SK-N-SH (cell line): ENCODE measurements around the gene CDH4. TPM values are rescaled to one million over a fixed set of nuclear protein-coding genes. Genes with fewer than 3 reads are reported as not detected.

ENCODE experiments used
- CTCF ChIA-PET: fragments of 300-600, 350-600 bp; formaldehyde crosslinking; extraction: SDS; loops from one replicate; lab custom pipeline; 2021; lab: Yijun Ruan, JAX
- POLR2A ChIA-PET: fragments of 350-600 bp; sonication (Branson Sonifier 250); formaldehyde crosslinking; extraction: SDS; loops from one replicate; lab custom pipeline; 2020; ENCODE audit warnings: antibody characterized with exemption, inconsistent platforms; lab: Yijun Ruan, JAX
- DNase-seq: peaks from one replicate; pipeline ENCODE4 v3.0.0; 2012
- H2AFZ ChIP-seq: fragments of 200-600 bp; sonication (generic); 2 replicates; pipeline ENCODE4 v1.8.1; 2016; ENCODE audit warnings: antibody characterized with exemption, mild to moderate bottlenecking, low read depth
- H3F3A ChIP-seq: fragments of 200-600 bp; sonication (generic); replicated peaks from 2 replicates; pipeline ENCODE3; 2016; ENCODE audit warnings: antibody characterized with exemption, mild to moderate bottlenecking; ENCODE audit not compliant: insufficient read depth
- H3K27ac ChIP-seq, 2 experiments: fragments of 200-500 bp in 1 of 2; fragments of 200-600 bp in 1 of 2; sonication (Bioruptor generic) in 1 of 2; sonication (generic), shearing (Covaris generic) in 1 of 2; 2 replicates each; pipeline versions ENCODE4 v1.5.1 to v1.6.1; 2014 to 2016; ENCODE audit warnings: low read depth in 2 of 2, inconsistent platforms in 1 of 2, low read length in 1 of 2, mild to moderate bottlenecking in 1 of 2, mixed read lengths in 1 of 2
- H3K27me3 ChIP-seq: fragments of 200-600 bp; sonication (generic), shearing (Covaris generic); 2 replicates; pipeline ENCODE4 v1.6.1; 2016; ENCODE audit warnings: mixed run types; ENCODE audit not compliant: insufficient read depth
- H3K36me3 ChIP-seq, 2 experiments: fragments of 200-500 bp in 1 of 2; fragments of 200-600 bp in 1 of 2; sonication (Bioruptor generic) in 1 of 2; sonication (generic) in 1 of 2; replicated peaks in 1 of 2; 2 replicates each; pipeline versions ENCODE3 to v1.5.1; 2014 to 2016; ENCODE audit warnings: low read length in 1 of 2, mild to moderate bottlenecking in 1 of 2; ENCODE audit not compliant: insufficient read depth in 2 of 2, control insufficient read depth in 1 of 2
- H3K4me1 ChIP-seq, 2 experiments: fragments of 200-500 bp in 1 of 2; fragments of 200-600 bp in 1 of 2; sonication (Bioruptor generic) in 1 of 2; sonication (generic), shearing (Covaris generic) in 1 of 2; 2 replicates each; pipeline versions ENCODE4 v1.5.1 to v1.6.1; 2014 to 2016; ENCODE audit warnings: low read depth in 1 of 2, low read length in 1 of 2, mixed run types in 1 of 2; ENCODE audit not compliant: insufficient read depth in 2 of 2, control insufficient read depth in 1 of 2
- H3K4me2 ChIP-seq: fragments of 200-600 bp; sonication (generic), shearing (Covaris generic); 2 replicates; pipeline ENCODE4 v1.6.1; 2017; ENCODE audit warnings: mixed run types
- H3K4me3 ChIP-seq, 2 experiments: fragments of 200-500 bp in 1 of 2; fragments of 200-600 bp in 1 of 2; sonication (Bioruptor generic) in 1 of 2; sonication (generic), shearing (Covaris generic) in 1 of 2; 2 replicates each; pipeline versions ENCODE4 v1.5.1 to v1.8.1; 2014 to 2016; ENCODE audit warnings: low read depth in 2 of 2, inconsistent platforms in 1 of 2, low read length in 1 of 2, mild to moderate bottlenecking in 1 of 2, mixed read lengths in 1 of 2, moderate library complexity in 1 of 2
- H3K79me2 ChIP-seq: fragments of 200-600 bp; sonication (generic); 2 replicates; pipeline ENCODE4 v1.8.1; 2017; ENCODE audit warnings: mild to moderate bottlenecking; ENCODE audit not compliant: insufficient read depth
- H3K9ac ChIP-seq: fragments of 200-600 bp; sonication (generic); 2 replicates; pipeline ENCODE4 v1.6.1; 2017; ENCODE audit warnings: mixed run types
- H3K9me2 ChIP-seq: fragments of 200-600 bp; sonication (generic); 2 replicates; pipeline ENCODE4 v1.6.1; 2017; ENCODE audit warnings: mixed run types
- H3K9me3 ChIP-seq: fragments of 200-600 bp; sonication (generic); 2 replicates; pipeline ENCODE4 v1.6.1; 2017; ENCODE audit warnings: mixed run types, mild to moderate bottlenecking, moderate library complexity
- H4K20me1 ChIP-seq: fragments of 200-600 bp; sonication (generic); 2 replicates; pipeline ENCODE4 v1.6.1; 2017; ENCODE audit warnings: mild to moderate bottlenecking, mixed run types; ENCODE audit not compliant: insufficient read depth
- ELF1 ChIP-seq: IDR thresholded peaks from 2 replicates; pipeline ENCODE4 v1.4.0; 2012
- EZH2phosphoT487 ChIP-seq: fragments of 200-600 bp; sonication (generic); IDR thresholded peaks from 2 replicates; pipeline ENCODE4 v1.6.1; 2017; ENCODE audit warnings: low read depth, mixed run types, mild to moderate bottlenecking, antibody characterized with exemption, moderate library complexity, borderline replicate concordance
- FOSL2 ChIP-seq: IDR thresholded peaks from 2 replicates; pipeline ENCODE4 v1.4.0; 2012; ENCODE audit warnings: low read depth, mild to moderate bottlenecking, moderate library complexity, borderline replicate concordance
- FOXJ3 ChIP-seq: sonication (generic); formaldehyde crosslinking; IDR thresholded peaks from 2 replicates; pipeline ENCODE4 v1.5.1; 2020; ENCODE audit warnings: mild to moderate bottlenecking, missing genetic modification reagents
- FOXM1 ChIP-seq: IDR thresholded peaks from 2 replicates; pipeline ENCODE4 v1.4.0; 2012; ENCODE audit warnings: low read depth, mild to moderate bottlenecking
- GABPA ChIP-seq: IDR thresholded peaks from 2 replicates; pipeline ENCODE4 v1.4.0; 2012; ENCODE audit warnings: low read depth, mild to moderate bottlenecking
- GATA2 ChIP-seq: sonication (generic); formaldehyde crosslinking; IDR thresholded peaks from 2 replicates; pipeline ENCODE4 v1.5.0; 2020; ENCODE audit warnings: mild to moderate bottlenecking, missing genetic modification reagents
- JUND ChIP-seq: IDR thresholded peaks from 2 replicates; pipeline ENCODE4 v1.4.0; 2012
- MXI1 ChIP-seq: IDR thresholded peaks from 2 replicates; pipeline ENCODE4 v1.6.1; 2012; ENCODE audit warnings: mild to moderate bottlenecking, low read depth, low read length, improper control_type of control experiment
- NRF1 ChIP-seq: IDR thresholded peaks from 2 replicates; pipeline ENCODE4 v1.6.1; 2012; ENCODE audit warnings: low read depth, mild to moderate bottlenecking, low read length
- RAD21 ChIP-seq: IDR thresholded peaks from 2 replicates; pipeline ENCODE4 v1.6.1; 2012; ENCODE audit warnings: mild to moderate bottlenecking, low read length
- RFX5 ChIP-seq: IDR thresholded peaks from 2 replicates; pipeline ENCODE4 v1.6.1; 2012; ENCODE audit warnings: mild to moderate bottlenecking, improper control_type of control experiment, low read length
- TAF1 ChIP-seq: IDR thresholded peaks from 2 replicates; pipeline ENCODE4 v1.6.1; 2012; ENCODE audit warnings: low read depth, mild to moderate bottlenecking, low read length, moderate library complexity, borderline replicate concordance
- TCF12 ChIP-seq: IDR thresholded peaks from 2 replicates; pipeline ENCODE4 v1.4.0; 2012
- YY1 ChIP-seq: IDR thresholded peaks from 2 replicates; pipeline ENCODE4 v1.4.0; 2012; ENCODE audit warnings: low read depth, mild to moderate bottlenecking
- ZBTB33 ChIP-seq: IDR thresholded peaks from 2 replicates; pipeline ENCODE4 v1.4.0; 2012; ENCODE audit warnings: low read depth, borderline replicate concordance
- WGBS: methylation state at CpG from one replicate; pipeline ENCODE4 v1.1.6; 2017; ENCODE audit warnings: low lambda C conversion rate; 5-methylcytosine and 5-hydroxymethylcytosine counted together
- polyA plus RNA-seq, 3 experiments: library from polyadenylated mRNA; depleted of rRNA; stranded (reverse); fragments of >200 nt; gene quantifications; 2 replicates each; pipeline ENCODE4 v1.2.3, GENCODE V29; 2012
- TF ChIP-seq, protein P1 (sequence below): fragments of 150-350 bp; IDR thresholded peaks from 2 replicates; pipeline ENCODE4 v1.6.1; 2017; ENCODE audit warnings: antibody characterized with exemption, low read length, low read depth, borderline replicate concordance

The CDH4 gene
- polyA plus RNA-seq, 1 of the 3 experiments (the other 2 are of a cell fraction), result not detected

DNA sequence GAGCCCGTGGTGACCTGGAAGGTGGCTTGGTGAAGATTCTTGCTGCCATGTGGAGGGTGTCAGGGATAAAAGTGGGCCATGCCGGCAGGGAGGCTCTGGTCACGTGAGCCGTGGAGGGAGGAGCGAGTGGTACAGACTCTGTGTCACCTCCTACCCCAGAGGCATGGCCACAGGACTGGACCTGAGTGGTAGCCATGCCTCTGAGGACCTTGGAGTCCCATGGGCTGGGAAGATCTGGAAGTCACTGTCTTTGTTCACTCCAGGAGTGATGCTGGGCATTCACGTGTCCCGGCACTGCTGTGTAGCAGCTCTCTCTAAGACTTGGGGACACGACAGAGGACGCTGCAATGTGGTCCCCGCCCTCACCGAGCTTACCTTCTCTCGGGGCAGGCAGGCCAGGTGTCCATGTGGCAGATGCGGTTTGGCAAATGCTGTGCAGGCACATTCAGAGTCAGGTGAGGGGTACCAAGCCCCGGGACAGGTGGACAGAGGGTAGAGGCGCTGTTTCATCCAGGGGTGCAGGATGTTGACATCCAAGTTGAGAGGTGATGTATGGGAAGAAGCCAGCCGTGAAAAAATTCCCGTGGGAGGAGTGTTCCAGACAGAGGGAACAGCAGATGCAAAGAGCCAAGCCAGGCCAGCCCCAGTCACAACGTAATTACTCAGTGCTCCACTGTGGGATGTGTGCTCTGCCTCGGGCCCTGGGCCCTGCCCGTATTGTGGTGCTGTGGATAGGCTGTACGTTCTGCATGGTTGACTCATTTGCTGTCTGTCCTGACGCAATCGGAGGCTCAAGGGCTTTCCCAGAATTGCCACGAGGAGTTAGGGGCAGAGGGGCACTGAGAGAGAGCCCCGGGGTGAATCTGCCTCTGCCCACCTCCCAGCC lies 505.9 kb downstream of the CDH4 start:
- Histone ChIP-seq H3K4me1 (no peaks in the 10 kb centered on the region), H3K4me3 (no peak overlapping the region), H3K9me2 (no peaks in the 10 kb centered on the region), H2AFZ (no peak overlapping the region), H3K36me3 (no peaks in the 10 kb centered on the region), H3F3A (no peaks in the 10 kb centered on the region), H3K27ac (no peak overlapping the region), H3K79me2 (no peaks in the 10 kb centered on the region), H3K27me3 (no peaks in the 10 kb centered on the region), H3K9me3 (no peaks in the 10 kb centered on the region), H3K9ac (no peak overlapping the region), H3K4me2 (no peak overlapping the region), H4K20me1 (no peaks in the 10 kb centered on the region)
- DNase-seq, result no peak
- CTCF ChIA-PET, result no interaction called here
- TF ChIP-seq RFX5 (no peak), MXI1 (no peak), JUND (no peak), TCF12 (no peak), NRF1 (no peak), YY1 (no peak), GATA2 (CRISPR knock-in tag) (no peak), ZBTB33 (no peak), FOXM1 (no peak), EZH2phosphoT487 (no peak), TAF1 (no peak), FOSL2 (no peak)
- TF ChIP-seq, protein P1, sequence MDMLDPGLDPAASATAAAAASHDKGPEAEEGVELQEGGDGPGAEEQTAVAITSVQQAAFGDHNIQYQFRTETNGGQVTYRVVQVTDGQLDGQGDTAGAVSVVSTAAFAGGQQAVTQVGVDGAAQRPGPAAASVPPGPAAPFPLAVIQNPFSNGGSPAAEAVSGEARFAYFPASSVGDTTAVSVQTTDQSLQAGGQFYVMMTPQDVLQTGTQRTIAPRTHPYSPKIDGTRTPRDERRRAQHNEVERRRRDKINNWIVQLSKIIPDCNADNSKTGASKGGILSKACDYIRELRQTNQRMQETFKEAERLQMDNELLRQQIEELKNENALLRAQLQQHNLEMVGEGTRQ, result no peak
- WGBS, result 42% methylated on average over 15 of the region's 25 CpGs
- POLR2A ChIA-PET, result no interaction called here

DNA sequence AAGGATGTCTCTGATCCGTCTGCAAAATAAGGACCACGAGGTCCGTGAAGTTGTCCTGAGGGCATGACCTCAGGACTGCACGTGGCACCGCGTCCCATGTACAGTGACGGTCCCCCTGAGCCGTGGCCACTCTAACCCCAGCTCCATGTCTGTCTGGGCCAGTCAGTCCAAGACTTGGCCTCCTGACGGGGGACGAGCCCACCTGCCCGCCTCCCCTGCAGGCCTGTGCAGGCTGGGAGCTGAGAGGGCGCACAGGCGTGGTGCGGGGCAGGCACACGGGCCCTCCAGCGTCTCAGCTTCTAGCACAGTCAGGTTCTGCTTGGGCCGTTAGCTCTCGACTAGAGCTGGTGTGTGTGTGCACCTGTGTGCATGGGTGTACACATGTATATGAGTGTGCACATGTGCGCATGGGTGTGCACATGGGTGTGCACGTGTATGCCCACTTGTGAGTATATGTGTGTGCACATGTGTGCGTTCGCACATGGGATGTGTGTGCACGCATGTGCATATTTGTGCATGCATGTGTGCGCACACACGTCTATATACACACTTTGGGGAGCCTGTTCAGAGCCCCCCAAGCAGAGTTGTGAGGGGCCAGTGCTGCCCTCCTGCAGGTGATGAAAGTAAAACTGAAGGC lies 506.6 kb downstream of the CDH4 start:
- Histone ChIP-seq H3K9ac (no peak overlapping the region), H3K4me3 (no peak overlapping the region), H3K79me2 (no peaks in the 10 kb centered on the region), H4K20me1 (no peaks in the 10 kb centered on the region), H2AFZ (no peak overlapping the region), H3K4me1 (no peaks in the 10 kb centered on the region), H3K9me2 (no peaks in the 10 kb centered on the region), H3K9me3 (no peaks in the 10 kb centered on the region), H3K36me3 (no peaks in the 10 kb centered on the region), H3F3A (no peaks in the 10 kb centered on the region), H3K27ac (no peak overlapping the region), H3K4me2 (no peak overlapping the region), H3K27me3 (no peaks in the 10 kb centered on the region)
- POLR2A ChIA-PET, result no interaction called here
- 84% methylated on average over 7 of the region's 25 CpGs for WGBS
- CTCF ChIA-PET, result no interaction called here
- DNase-seq, result no peak
- TF ChIP-seq TCF12, result no peak
- TF ChIP-seq ZBTB33, result no peak
- TF ChIP-seq RAD21, result no peak
- TF ChIP-seq YY1, result no peak
- no peak for TF ChIP-seq JUND
- TF ChIP-seq GABPA, result no peak
- no peak for TF ChIP-seq FOSL2
- TF ChIP-seq EZH2phosphoT487, result no peak
- no peak for TF ChIP-seq ELF1
- no peak for TF ChIP-seq FOXJ3 (CRISPR knock-in tag)
